GM18499 (cell line): Measurements from ENCODE around the gene PPP1R13L.
A peak's percentile ranks its signal among the peaks of the same experiment; 100 is the strongest.
"Not testable (repeated sequence)": the region's sequence is repeated elsewhere in the genome, so short reads cannot be mapped to it uniquely, and the experiment has no call there.

ENCODE experiments used
- ATAC-seq: cut with Tn5 transposase; IDR thresholded peaks from one replicate; pipeline ENCODE4 v1.9.1; 2021; ENCODE audit warnings: moderate number of reproducible peaks; ENCODE audit not compliant: insufficient read depth, unreplicated experiment

The PPP1R13L gene

GRCh38 chr19:45437328-45437727, 32.5 kb upstream of the PPP1R13L start:
- no peak for ATAC-seq

DNA sequence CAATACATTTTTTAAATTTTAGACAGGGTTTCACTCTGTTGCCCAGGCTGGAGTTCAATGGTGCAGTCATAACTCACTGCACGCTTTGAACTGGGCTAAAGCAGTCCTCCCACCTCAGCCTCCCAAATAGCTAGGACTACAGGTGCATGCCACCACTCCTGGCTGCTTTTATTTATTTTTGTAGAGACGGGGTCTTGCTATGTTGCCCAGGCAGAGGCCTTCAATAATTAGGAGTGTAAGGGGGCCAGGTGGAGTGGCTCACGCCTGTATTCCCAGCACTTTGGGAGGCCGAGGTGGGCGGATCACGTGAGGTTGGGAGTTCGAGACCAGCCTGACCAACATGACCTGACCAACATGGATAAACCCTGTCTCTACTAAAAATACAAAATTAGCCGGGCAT, 27.7 kb upstream of the PPP1R13L start:
- ATAC-seq = not testable (repeated sequence)

DNA sequence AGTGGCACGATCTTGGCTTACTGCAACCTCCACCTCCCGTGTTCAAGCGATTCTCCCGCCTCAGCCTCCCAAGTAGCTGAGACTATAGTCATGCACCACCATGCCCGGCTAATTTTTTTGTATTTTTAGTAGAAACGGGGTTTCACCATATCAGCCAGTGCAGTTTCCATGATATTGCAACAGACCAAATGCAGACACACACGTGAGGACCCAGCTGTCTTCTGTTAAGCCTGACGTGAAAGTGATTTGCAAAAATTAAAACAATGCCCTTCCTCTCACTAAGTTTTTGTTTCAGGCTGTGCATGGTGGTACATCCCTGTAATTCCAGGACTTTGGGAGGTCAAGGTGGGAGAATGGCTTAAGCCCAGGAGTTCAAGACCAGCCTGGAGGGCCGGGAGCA, 26.1 kb upstream of the PPP1R13L start:
- ATAC-seq = not testable (repeated sequence)

DNA sequence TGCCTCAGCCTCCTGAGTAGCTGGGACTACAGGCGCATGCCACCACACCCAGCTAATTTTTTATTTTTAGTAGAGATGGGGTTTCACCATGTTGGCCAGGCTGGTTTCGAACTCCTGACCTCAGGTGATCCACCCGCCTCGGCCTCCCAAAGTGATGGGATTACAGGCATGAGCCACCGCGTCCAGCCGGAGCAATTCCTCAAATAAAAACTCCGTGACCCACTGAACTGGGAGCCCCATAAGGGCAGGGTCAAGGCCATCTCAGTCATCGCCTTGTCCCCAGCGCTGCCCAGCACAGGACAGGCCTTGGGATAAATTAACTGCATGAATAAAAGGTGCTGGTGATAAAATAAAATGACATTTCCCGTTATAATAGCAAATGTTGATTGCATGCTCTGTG, 25.0 kb upstream of the PPP1R13L start:
- not testable (repeated sequence) for ATAC-seq

DNA sequence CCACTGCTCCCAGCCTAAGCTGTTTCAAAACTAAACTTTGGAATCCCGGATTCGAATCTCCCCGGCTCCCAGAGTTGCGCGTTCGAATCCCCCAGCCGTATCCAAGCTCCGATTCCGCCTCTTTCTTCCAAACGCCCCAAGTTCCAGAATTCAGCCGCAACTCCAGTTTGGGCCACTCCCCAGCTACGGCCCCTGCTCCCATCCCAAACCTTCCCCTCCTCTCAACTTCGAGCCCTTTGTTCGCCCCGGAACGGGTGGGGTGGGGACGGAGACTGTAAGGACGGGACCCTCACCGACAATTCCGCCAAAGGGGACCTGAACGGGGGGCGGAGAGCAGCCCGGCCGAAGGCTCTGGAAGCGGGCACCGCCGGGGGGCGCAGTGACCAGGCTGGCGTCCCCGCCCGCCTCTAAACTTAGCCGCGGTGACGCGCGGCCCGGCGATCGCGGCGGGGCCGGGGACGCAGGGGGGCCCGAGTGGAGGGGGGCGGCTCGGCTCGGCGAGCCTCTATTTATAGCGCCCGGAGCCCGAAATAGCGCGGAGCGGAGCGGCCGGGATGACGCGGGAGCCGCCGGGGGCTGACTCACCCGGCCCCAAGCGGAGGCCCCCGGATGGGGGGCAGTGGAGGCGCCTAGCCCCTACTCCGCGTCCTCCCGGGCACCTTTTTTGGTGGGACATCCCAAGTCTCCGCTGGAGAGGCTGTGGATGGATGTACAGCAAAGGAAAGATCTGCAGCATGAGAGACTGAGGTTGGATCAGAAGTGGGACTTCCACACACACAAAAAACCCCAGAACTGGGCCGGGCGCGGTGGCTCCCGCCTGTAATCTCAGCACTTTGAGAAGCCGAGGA, 23.7 kb upstream of the PPP1R13L start:
- no peak for ATAC-seq

DNA sequence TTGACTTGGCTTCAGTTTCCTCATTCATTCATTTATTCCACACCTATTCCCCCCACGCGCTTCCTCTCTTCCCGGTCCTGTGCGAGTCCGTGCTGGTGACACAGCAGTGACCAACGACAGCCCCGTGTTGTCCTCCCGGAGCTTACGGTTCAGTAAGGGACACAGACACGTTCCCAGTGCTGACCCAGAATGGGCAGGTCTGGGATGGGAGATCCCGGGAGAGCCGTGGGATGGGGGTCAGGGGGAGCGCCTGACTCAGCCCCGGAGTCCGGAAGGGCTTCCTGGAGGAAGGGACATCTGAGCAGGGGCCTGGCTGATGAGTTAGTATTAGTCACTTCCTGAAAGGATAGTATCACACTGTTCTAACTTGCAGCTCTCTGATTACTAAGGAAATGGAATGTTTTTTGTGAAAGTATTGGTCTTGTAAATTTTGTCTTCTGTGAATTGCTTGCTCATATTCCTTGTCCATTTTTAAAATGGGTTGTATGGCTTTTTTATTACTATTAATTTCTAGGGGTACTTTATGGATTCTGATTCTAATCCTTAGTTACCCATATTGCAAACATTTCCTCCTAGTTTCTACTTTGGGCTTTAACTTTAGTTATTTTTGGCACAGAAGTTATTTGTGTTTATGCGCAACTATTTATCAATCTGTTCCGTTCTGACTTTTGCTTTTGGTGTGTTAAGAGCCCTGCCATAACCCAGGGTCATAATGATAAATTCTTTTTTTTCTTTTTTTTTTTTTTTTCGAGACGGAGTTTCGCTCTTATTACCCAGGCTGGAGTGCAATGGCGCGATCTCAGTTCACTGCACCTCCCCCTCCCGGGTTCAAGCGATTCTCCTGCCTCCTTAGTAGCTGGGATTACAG, 19.6 kb upstream of the PPP1R13L start:
- ATAC-seq = no peak

GRCh38 chr19:45423589-45424190, 18.8 kb upstream of the PPP1R13L start, which contains the start of gene ERCC1:
Gene ERCC1, minus strand, starts transcription at chr19:45423917. Its CDS starts 543 bp downstream, at chr19:45423374.
- ATAC-seq = peak; percentile 43

DNA sequence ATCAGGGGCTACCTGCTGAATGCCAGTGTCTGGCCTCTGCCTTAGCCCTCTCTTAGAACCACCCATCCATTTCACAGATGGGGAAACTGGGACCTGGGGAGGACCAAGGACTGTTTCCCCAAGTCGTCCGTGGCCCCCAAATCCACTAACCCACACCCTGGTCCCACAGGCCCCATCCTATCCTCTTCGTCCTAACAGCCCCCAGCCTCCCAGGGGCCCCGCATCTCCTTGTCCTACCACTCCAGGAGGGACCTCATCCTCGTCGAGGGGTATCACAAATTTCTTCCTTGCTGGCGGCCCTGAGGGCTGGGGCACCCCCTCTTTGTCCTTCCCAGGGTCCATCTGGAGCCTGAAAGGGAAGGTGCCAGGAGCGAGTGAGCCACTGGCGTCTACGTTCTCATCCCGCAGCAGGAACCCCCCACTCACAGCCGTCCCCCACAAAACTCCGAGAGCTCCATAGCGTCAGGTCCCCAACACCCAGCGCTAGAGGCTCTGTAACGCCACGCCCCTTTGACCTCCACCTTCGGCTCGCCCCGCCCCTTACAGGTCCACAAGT, 18.2 kb upstream of the PPP1R13L start:
- ATAC-seq = no peak

DNA sequence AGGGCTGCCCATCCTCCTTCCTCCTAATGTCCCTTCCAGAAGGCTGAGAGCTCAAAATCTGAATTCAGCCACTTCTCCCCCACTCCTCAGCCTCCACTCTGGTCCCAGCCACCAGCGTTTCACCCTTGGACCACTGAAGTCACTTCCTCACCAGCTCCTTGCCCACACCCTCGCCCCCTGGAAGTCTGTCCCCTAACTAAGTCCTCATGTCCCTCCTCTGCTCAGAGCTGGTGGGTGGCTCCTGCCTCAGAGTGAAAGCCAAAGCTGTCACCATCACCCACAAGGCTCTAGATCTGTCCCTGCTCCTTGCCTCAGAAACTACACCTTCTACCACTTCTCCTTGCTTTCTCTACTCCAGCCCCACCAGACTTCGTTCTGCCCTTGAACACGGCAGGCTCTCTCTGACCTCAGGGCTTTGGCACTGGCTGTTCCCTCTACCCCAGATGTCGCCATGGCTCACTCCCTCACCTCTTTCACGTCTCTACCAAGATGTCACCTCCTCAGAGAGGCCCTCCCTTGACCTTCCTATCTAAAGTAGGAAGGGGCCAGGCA, 17.2 kb upstream of the PPP1R13L start:
- ATAC-seq = no peak

- ATAC-seq = no peak
These were observed 16.0 kb upstream of the PPP1R13L start for GRCh38 chr19:45420871-45421270.

GRCh38 chr19:45420356-45420755, 15.5 kb upstream of the PPP1R13L start:
- no peak for ATAC-seq

GRCh38 chr19:45419895-45420294, 15.0 kb upstream of the PPP1R13L start:
- no peak for ATAC-seq

DNA sequence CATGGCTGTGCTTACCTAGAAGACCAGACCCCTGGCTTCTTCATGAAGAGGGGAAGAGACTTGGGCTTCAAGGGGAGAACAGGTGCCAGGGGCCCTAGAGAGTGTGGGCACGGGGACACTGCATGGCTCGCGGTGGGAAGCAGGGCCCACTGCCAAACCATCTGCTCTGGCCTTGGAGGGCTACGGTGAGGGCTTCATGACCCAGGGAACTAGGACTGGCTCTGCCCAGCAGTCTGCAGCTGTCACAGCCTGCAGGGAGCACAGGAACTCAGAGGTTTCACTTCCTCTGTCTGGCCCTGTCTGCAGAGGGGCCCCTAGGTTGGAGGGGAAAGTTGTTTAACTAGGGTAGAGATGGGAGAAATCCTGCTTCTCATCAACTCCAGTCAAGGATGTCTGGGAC, 14.5 kb upstream of the PPP1R13L start:
- ATAC-seq = no peak

DNA sequence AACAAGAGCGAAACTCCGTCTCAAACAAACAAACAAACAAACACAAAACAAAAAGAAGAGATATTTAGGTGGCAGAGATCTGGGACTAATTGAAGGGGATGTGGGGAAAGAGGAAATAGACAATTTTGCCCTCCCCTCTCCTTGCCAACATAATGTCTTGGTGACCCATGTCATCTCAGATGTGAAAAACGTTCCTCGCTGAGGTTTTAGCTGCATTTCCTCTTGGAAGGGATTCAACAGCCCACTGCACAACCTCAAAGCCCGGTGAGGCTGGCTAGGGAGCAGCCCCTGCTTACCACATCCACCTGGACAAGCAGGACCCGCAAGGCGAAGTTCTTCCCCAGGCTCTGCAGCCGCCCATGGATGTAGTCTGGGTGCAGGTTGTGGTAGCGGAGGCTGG, 13.9 kb upstream of the PPP1R13L start:
- no peak for ATAC-seq

- ATAC-seq = no peak
These were observed 12.3 kb upstream of the PPP1R13L start for GRCh38 chr19:45417151-45417550.

DNA sequence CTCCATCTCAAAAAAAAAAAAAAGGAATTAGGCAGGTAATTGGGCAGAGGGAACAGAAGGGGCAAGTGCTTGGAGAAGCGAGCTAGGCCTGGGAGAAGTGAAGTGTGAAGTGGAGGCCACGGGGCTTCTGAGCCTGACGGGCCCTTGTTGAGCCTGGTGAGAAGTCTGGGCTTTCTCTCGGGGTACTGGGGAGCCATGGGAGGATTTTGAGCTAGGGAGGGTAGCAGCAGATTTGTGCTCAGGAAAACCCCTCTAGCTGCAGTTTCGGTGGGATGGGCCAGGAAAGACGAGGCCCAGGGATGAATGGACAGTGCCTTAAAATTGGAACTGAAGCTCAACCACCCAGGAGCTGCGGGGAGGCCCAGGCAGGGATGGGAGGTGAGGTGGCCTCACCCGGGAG, 9.6 kb upstream of the PPP1R13L start:
- ATAC-seq = no peak

GRCh38 chr19:45413497-45413896, 8.6 kb upstream of the PPP1R13L start:
- ATAC-seq = no peak

DNA sequence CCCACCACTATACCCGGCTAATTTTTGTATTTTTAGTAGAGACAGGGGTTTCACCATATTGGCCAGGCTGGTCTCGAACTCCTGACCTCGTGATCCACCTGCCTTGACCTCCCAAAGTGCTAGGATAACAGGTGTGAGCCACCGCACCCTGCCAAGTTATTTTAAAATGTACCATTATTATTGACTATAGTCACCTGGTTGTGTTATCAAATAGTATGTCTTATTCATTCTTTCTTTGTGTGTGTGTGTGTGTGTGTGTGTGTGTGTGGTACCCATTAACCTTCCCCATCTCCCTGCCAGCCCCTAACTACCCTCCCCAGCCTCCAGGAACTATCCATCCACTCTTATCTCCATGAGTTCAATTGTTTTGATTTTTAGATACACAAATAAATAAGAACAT, 5.5 kb upstream of the PPP1R13L start:
- not testable (repeated sequence) for ATAC-seq

DNA sequence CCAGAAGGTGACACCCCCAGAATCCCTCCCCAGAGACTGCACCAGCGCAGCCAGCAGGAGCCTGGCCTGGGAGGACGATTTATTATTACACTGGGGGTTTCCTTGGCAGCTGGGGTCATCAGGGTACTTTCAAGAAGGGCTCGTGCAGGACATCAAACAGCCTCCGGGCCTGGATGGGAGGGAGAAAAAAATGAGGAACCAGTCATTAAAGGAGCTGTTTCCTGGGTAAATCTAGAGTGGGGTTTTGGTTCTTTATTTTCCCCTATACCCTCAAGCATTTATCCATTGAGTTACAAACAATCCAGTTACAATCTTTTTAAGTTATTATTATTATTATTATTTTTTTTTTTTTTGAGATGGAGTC, 4.7 kb upstream of the PPP1R13L start:
- no peak for ATAC-seq

DNA sequence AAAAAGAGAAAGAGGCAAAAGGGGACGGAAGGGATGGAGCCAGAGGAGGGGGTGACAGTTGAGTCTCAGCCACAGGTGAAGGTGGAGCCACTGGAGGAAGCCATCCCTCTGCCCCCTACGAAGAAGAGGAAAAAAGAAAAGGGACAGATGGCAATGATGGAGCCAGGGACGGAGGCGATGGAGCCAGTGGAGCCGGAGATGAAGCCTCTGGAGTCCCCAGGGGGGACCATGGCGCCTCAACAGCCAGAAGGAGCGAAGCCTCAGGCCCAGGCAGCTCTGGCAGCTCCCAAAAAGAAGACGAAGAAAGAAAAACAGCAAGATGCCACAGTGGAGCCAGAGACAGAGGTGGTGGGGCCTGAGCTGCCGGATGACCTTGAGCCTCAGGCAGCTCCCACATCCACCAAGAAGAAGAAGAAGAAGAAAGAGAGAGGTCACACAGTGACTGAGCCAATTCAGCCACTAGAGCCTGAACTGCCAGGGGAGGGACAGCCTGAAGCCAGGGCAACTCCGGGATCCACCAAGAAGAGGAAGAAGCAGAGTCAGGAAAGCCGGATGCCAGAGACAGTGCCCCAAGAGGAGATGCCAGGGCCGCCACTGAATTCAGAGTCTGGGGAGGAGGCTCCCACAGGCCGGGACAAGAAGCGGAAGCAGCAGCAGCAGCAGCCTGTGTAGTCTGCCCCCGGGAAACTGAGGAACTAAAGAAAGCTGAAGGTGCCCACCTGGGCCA, 4.1 kb upstream of the PPP1R13L start:
- ATAC-seq = no peak
